IMR-90 (cell line): ENCODE measurements around the gene MMAB. TPM values are rescaled to one million over a fixed set of nuclear protein-coding genes. Genes with fewer than 3 reads are reported as not detected.

Experiments used
- ATAC-seq: fragments of 200-7000 bp; cut with Tn5 transposase; 2 replicates; pipeline ENCODE4 v1.9.1; 2020; ENCODE audit warnings: low read depth, mild to moderate bottlenecking, moderate library complexity
- BruUV-seq: library from RNA; stranded (reverse); fragments of 400-500 nt; replicated peaks from 2 replicates; lab custom pipeline; 2021; lab: Mats Ljungman, UMichigan
- CTCF ChIA-PET: fragments of 300-600 bp; formaldehyde crosslinking; extraction: SDS; loops from one replicate; lab custom pipeline; 2021; ENCODE audit warnings: antibody characterized with exemption; lab: Yijun Ruan, JAX
- POLR2A ChIA-PET: fragments of 300-600 bp; sonication (Branson Sonifier 250); formaldehyde crosslinking; loops from one replicate; lab custom pipeline; 2022; ENCODE audit warnings: antibody characterized with exemption; ENCODE audit not compliant: unreplicated experiment; lab: Charles Lee
- DNase-seq: peaks from one replicate; pipeline ENCODE4 v3.0.0; 2013
- H2AFZ ChIP-seq: replicated peaks from 2 replicates; pipeline ENCODE3; 2013; ENCODE audit warnings: low read length, mild to moderate bottlenecking; ENCODE audit not compliant: poor library complexity
- H2AK5ac ChIP-seq: 2 replicates; pipeline ENCODE4 v1.6.1; 2013; ENCODE audit warnings: low read depth, low read length, inconsistent platforms
- H2AK9ac ChIP-seq: replicated peaks from 2 replicates; pipeline ENCODE3; 2013; ENCODE audit warnings: mild to moderate bottlenecking, low read depth, low read length, moderate library complexity; ENCODE audit not compliant: poor library complexity
- H2BK120ac ChIP-seq: 2 replicates; pipeline ENCODE4 v1.6.1; 2013; ENCODE audit warnings: low read depth, low read length, inconsistent platforms
- H2BK15ac ChIP-seq: 3 replicates; pipeline ENCODE4 v1.6.1; 2013; ENCODE audit warnings: low read depth, low read length, inconsistent platforms
- H2BK20ac ChIP-seq: 2 replicates; pipeline ENCODE4 v1.6.1; 2013; ENCODE audit warnings: low read depth, mild to moderate bottlenecking, inconsistent platforms, low read length, moderate library complexity
- H2BK5ac ChIP-seq: 2 replicates; pipeline ENCODE4 v1.6.1; 2013; ENCODE audit warnings: mild to moderate bottlenecking, low read depth, low read length, inconsistent platforms; ENCODE audit not compliant: poor library complexity, severe bottlenecking
- H3K14ac ChIP-seq: replicated peaks from 2 replicates; pipeline ENCODE4 v1.6.1; 2013; ENCODE audit warnings: low read depth, low read length, inconsistent platforms
- H3K18ac ChIP-seq: 2 replicates; pipeline ENCODE4 v1.6.1; 2013; ENCODE audit warnings: low read depth, low read length, control low read depth
- H3K23ac ChIP-seq: 2 replicates; pipeline ENCODE4 v1.6.1; 2013; ENCODE audit warnings: low read depth, low read length, inconsistent platforms
- H3K27ac ChIP-seq: 2 replicates; pipeline ENCODE4 v1.5.1; 2013; ENCODE audit warnings: mild to moderate bottlenecking, control low read depth, low read length; ENCODE audit not compliant: insufficient read depth
- H3K27me3 ChIP-seq: 2 replicates; pipeline ENCODE4 v1.6.1; 2013; ENCODE audit warnings: low read length; ENCODE audit not compliant: control insufficient read depth, insufficient read depth
- H3K36me3 ChIP-seq: 2 replicates; pipeline ENCODE4 v1.6.1; 2013; ENCODE audit warnings: low read length, mixed read lengths; ENCODE audit not compliant: control insufficient read depth, insufficient read depth
- H3K4ac ChIP-seq: 2 replicates; pipeline ENCODE4 v1.6.1; 2013; ENCODE audit warnings: low read depth, low read length, inconsistent platforms
- H3K4me1 ChIP-seq: 2 replicates; pipeline ENCODE4 v1.6.1; 2013; ENCODE audit warnings: low read length, mixed read lengths; ENCODE audit not compliant: control insufficient read depth, insufficient read depth
- H3K4me2 ChIP-seq: 2 replicates; pipeline ENCODE4 v1.6.1; 2013; ENCODE audit warnings: low read depth, mild to moderate bottlenecking, control low read depth, low read length, moderate library complexity
- H3K4me3 ChIP-seq: 2 replicates; pipeline ENCODE4 v1.5.1; 2013; ENCODE audit warnings: low read depth, mild to moderate bottlenecking, control low read depth, low read length, moderate library complexity; ENCODE audit not compliant: insufficient read depth
- H3K56ac ChIP-seq: 2 replicates; pipeline ENCODE4 v1.6.1; 2013; ENCODE audit warnings: low read length, inconsistent platforms; ENCODE audit not compliant: insufficient read depth; ENCODE audit errors: extremely low read depth
- H3K79me1 ChIP-seq, 2 experiments: 2 replicates each; pipeline ENCODE4 v1.6.1; 2013; ENCODE audit warnings: low read length in 2 of 2, inconsistent platforms in 1 of 2, low read depth in 1 of 2
- H3K9ac ChIP-seq: 2 replicates; pipeline ENCODE4 v1.6.1; 2013; ENCODE audit warnings: low read depth, low read length, control low read depth
- H3K9me1 ChIP-seq: 2 replicates; pipeline ENCODE4 v1.6.1; 2013; ENCODE audit warnings: low read length, inconsistent platforms; ENCODE audit not compliant: insufficient read depth
- H3K9me3 ChIP-seq: 2 replicates; pipeline ENCODE4 v1.6.1; 2013; ENCODE audit warnings: low read length; ENCODE audit not compliant: control insufficient read depth, insufficient read depth
- H4K20me1 ChIP-seq: 2 replicates; pipeline ENCODE4 v1.6.1; 2013; ENCODE audit warnings: low read length, inconsistent platforms; ENCODE audit not compliant: insufficient read depth
- H4K5ac ChIP-seq: 2 replicates; pipeline ENCODE4 v1.6.1; 2013; ENCODE audit warnings: mild to moderate bottlenecking, low read depth, low read length, control low read depth
- H4K8ac ChIP-seq, 2 experiments: 2 replicates each; pipeline ENCODE4 v1.6.1; 2013; ENCODE audit warnings: low read depth in 2 of 2, low read length in 2 of 2, control low read depth in 1 of 2, inconsistent platforms in 1 of 2
- H4K91ac ChIP-seq: 2 replicates; pipeline ENCODE4 v1.6.1; 2013; ENCODE audit warnings: low read depth, low read length, inconsistent platforms; ENCODE audit not compliant: insufficient read depth
- CTCF ChIP-seq: conservative IDR thresholded peaks from 2 replicates; pipeline ENCODE4 v1.5.1; 2012; ENCODE audit warnings: mild to moderate bottlenecking, low read depth, low read length, improper control_type of control experiment
- RFX5 ChIP-seq: IDR thresholded peaks from 2 replicates; pipeline ENCODE4 v1.8.0; 2012; ENCODE audit warnings: low read depth, mild to moderate bottlenecking, low read length, moderate library complexity
- WGBS, 2 experiments: methylation state at CpG; one replicate each; pipeline versions ENCODE4 v1.1.5 to v1.1.7; 2013; ENCODE audit warnings: missing lambda C conversion rate in 2 of 2; ENCODE audit not compliant: insufficient read length in 1 of 2; ENCODE audit errors: extremely low coverage in 2 of 2; 5-methylcytosine and 5-hydroxymethylcytosine counted together
- dilution Hi-C: fragments of 300-500 bp; cut with HindIII; formaldehyde crosslinking; loops from one replicate; pipeline ENCODE4 v1.14.3; 2018; ENCODE audit warnings: low sequenced_read_pairs; ENCODE audit not compliant: unreplicated experiment
- in situ Hi-C: fragments of 300-500 bp; cut with MboI; formaldehyde crosslinking; loops from 3 replicates; pipeline ENCODE4 v1.14.3; 2019; ENCODE audit warnings: low sequenced_read_pairs, inconsistent platforms, mixed read lengths
- intact Hi-C: fragments of 100-400 bp; cut with micrococcal nuclease; formaldehyde crosslinking; loops from 2 replicates; pipeline ENCODE4 v1.10.0; 2022
- polyA plus RNA-seq, 3 experiments: library from polyadenylated mRNA; depleted of rRNA; stranded (reverse); fragments of >200 nt; gene quantifications; 2 replicates each; pipeline ENCODE4 v1.2.3, GENCODE V29; 2012; ENCODE audit warnings: low replicate concordance in 1 of 3
- total RNA-seq: library from RNA; depleted of rRNA; stranded (reverse); fragments of >200 nt; gene quantifications from 2 replicates; pipeline ENCODE4 v1.2.3, GENCODE V29; 2012

MMAB gene
- total and polyA plus RNA-seq, 2 of the 4 experiments (the other 2 are of a cell fraction): 16.5 to 16.9 TPM

GRCh38 chr12:109607618-109608017 lies 34.3 kb upstream of the MMAB start:
- CTCF ChIA-PET: no interaction called here
- Histone ChIP-seq H2BK15ac (no peak overlapping the region), H2AFZ (no peak overlapping the region), H3K4me1 (no peaks in the 10 kb centered on the region), H3K9me3 (no peaks in the 10 kb centered on the region; the same call in 1 of the 2 replicates), H4K20me1 (no peaks in the 10 kb centered on the region), H3K14ac (no peak overlapping the region), H3K56ac (no peak overlapping the region), H2AK5ac (no peak overlapping the region), H2AK9ac (no peak overlapping the region), H3K9ac (no peak overlapping the region), H3K23ac (no peak overlapping the region), H3K4me2 (no peak overlapping the region), H3K18ac (no peak overlapping the region), H4K8ac (no peak overlapping the region), H3K4ac (no peak overlapping the region), H3K79me1 (no peaks in the 10 kb centered on the region), H2BK20ac (no peak overlapping the region), H4K5ac (no peak overlapping the region), H2BK5ac (no peak overlapping the region), H3K27me3 (peaks cover 59% of the 10 kb centered on the region), H3K36me3 (no peaks in the 10 kb centered on the region), H3K9me1 (no peaks in the 10 kb centered on the region), H4K91ac (no peak overlapping the region), H3K27ac (no peak overlapping the region), H3K4me3 (no peak overlapping the region), H2BK120ac (no peak overlapping the region)
- no peak for TF ChIP-seq RFX5
- no peak for TF ChIP-seq CTCF
- intact Hi-C loops (no loop called here), dilution Hi-C loops (no loop called here), in situ Hi-C loops (no loop called here)
- no TSS peak for BruUV-seq
- WGBS, 2 experiments: 89% methylated on average over 3 of the region's 4 CpGs; no CpG with 5 or more reads in 1 of the 2 experiments
- DNase-seq (no peak), ATAC-seq (no peak)
- POLR2A ChIA-PET: no interaction called here
